NB4 (cell line): ENCODE results near the gene HIPK1.

Experiments used
- DNase-seq: peaks from one replicate; pipeline ENCODE4 v3.0.0; 2010; ENCODE audit warnings: low read depth
- H3K4me3 ChIP-seq: one replicate; pipeline ENCODE4 v1.5.1; 2011; ENCODE audit warnings: mild to moderate bottlenecking, low read depth, low read length, moderate library complexity
- CTCF ChIP-seq: IDR thresholded peaks from one replicate; pipeline ENCODE4 v1.5.1; 2012; ENCODE audit warnings: low read depth, low read length
- MAX ChIP-seq: IDR thresholded peaks from 2 replicates; pipeline ENCODE4 v1.6.1; 2011; ENCODE audit warnings: low read depth, low read length
- MYC ChIP-seq: IDR thresholded peaks from 2 replicates; pipeline ENCODE4 v1.6.1; 2011; ENCODE audit warnings: low read depth, low read length
- POLR2A ChIP-seq: IDR thresholded peaks from 2 replicates; pipeline ENCODE4 v1.6.1; 2011; ENCODE audit warnings: mild to moderate bottlenecking; ENCODE audit not compliant: insufficient read length; ENCODE audit errors: extremely low read depth

The HIPK1 gene

GRCh38 chr1:113965703-113966412 lies 36.7 kb downstream of the HIPK1 start:
- TF ChIP-seq MYC, result no peak
- no peak for TF ChIP-seq CTCF
- DNase-seq, result no peak
- no peak overlapping the region for H3K4me3 ChIP-seq

- no peak for TF ChIP-seq MYC
- no peak for TF ChIP-seq POLR2A
- no peak for TF ChIP-seq MAX
- no peak for TF ChIP-seq CTCF
- no peak overlapping the region for H3K4me3 ChIP-seq
- no peak for DNase-seq
Observed at GRCh38 chr1:113972954-113973353, 43.8 kb downstream of the HIPK1 start.

GRCh38 chr1:113975211-113975895 lies 46.2 kb downstream of the HIPK1 start:
- DNase-seq, result peak; percentile 85
- H3K4me3 ChIP-seq, result no peak overlapping the region
- TF ChIP-seq MAX, result no peak
- no peak for TF ChIP-seq POLR2A
- no peak for TF ChIP-seq MYC
- no peak for TF ChIP-seq CTCF

- H3K4me3 ChIP-seq, result no peak overlapping the region
- TF ChIP-seq POLR2A (no peak), CTCF (peak; percentile 50)
- peak; percentile 75 for DNase-seq
Observed at GRCh38 chr1:113976609-113977278, 47.6 kb downstream of the HIPK1 start.

- H3K4me3 ChIP-seq, result no peak overlapping the region
- TF ChIP-seq MAX (no peak), MYC (no peak), POLR2A (no peak), CTCF (no peak)
- DNase-seq, result peak; percentile 18
Observed at GRCh38 chr1:113977906-113978305, 48.8 kb downstream of the HIPK1 start.
